H1 (cell line): ENCODE results near the gene TNIP1. TPM values are rescaled to one million over a fixed set of nuclear protein-coding genes. Genes with fewer than 3 reads are reported as not detected.

Source experiments
- BCL11A ChIP-seq, 2 experiments: IDR thresholded peaks; one replicate each; pipeline ENCODE4 v1.6.1; 2011; ENCODE audit warnings: low read depth in 2 of 2, low read length in 2 of 2, mild to moderate bottlenecking in 2 of 2
- CBX5 ChIP-seq: fragments of 300-800, 300-1000 bp; sonication (generic); IDR thresholded peaks from 2 replicates; pipeline ENCODE4 v1.7.1; 2016; ENCODE audit warnings: antibody characterized with exemption, low read length, low read depth
- CHD1 ChIP-seq: IDR thresholded peaks from 2 replicates; pipeline ENCODE4 v1.6.1; 2012; ENCODE audit warnings: low read depth, low read length, improper control_type of control experiment
- SAP30 ChIP-seq: fragments of 300-600 bp; sonication (generic); IDR thresholded peaks from 2 replicates; pipeline ENCODE4 v1.7.1; 2012; ENCODE audit warnings: low read length, moderate library complexity, mild to moderate bottlenecking, inconsistent platforms; ENCODE audit not compliant: insufficient read depth, insufficient replicate concordance
- SIX5 ChIP-seq: IDR thresholded peaks from 2 replicates; pipeline ENCODE4 v1.6.1; 2011; ENCODE audit warnings: mild to moderate bottlenecking, low read depth, low read length
- TEAD4 ChIP-seq: IDR thresholded peaks from 2 replicates; pipeline ENCODE4 v1.6.1; 2012; ENCODE audit warnings: low read depth, low read length, inconsistent platforms, mixed read lengths
- polyA plus RNA-seq, 7 experiments: library from polyadenylated mRNA; depleted of rRNA in 3 of 7; stranded (reverse) in 5 of 7; unstranded in 2 of 7; fragments of >200 nt in 5 of 7; fragments of 200-250 nt in 2 of 7; gene quantifications; 1 replicate in 5 of 7; 2 replicates in 1 of 7; 4 replicates in 1 of 7; pipeline versions ENCODE4 v1.2.1 to v1.2.3, GENCODE V29; 2011 to 2013; ENCODE audit warnings: missing spikeins in 2 of 7, mixed read lengths in 2 of 7
- total RNA-seq: library from RNA; stranded (reverse); fragmentation: NEBNext Ultra II Directional; extraction: Animal tissue kit (Norgen Biotek cat#: 25700); gene quantifications from 2 replicates; pipeline ENCODE4 v1.2.1, GENCODE V29; 2021
- TF ChIP-seq, protein P1 (sequence below): IDR thresholded peaks from 2 replicates; pipeline ENCODE4 v1.6.1; 2011; ENCODE audit warnings: low read length, improper control_type of control experiment

TNIP1 gene
- total and polyA plus RNA-seq, 2 of the 8 experiments (the other 6 are each of a cell fraction or from before 2014, with no cell fraction given) = 14.2 to 31.9 TPM

GRCh38 chr5:151097061-151097460, 16.2 kb upstream of the TNIP1 start (continued):
- TF ChIP-seq BCL11A (IDR thresholded peaks at IDR 0.05; ENCODE audit: low read depth in 2 of 2, low read length in 2 of 2) (no peak), TEAD4 (no peak), CHD1 (no peak), CBX5 (no peak), SAP30 (no peak), SIX5 (no peak)
- TF ChIP-seq, protein P1, sequence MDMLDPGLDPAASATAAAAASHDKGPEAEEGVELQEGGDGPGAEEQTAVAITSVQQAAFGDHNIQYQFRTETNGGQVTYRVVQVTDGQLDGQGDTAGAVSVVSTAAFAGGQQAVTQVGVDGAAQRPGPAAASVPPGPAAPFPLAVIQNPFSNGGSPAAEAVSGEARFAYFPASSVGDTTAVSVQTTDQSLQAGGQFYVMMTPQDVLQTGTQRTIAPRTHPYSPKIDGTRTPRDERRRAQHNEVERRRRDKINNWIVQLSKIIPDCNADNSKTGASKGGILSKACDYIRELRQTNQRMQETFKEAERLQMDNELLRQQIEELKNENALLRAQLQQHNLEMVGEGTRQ = no peak
